ENCODE measurements around the gene LY6G5C. TPM values are rescaled to one million over a fixed set of nuclear protein-coding genes. Genes with fewer than 3 reads are reported as not detected.

LY6G5C gene
- total and polyA plus RNA-seq, 2 experiments from 2014 or later = 2.1 TPM; not detected in 1

DNA sequence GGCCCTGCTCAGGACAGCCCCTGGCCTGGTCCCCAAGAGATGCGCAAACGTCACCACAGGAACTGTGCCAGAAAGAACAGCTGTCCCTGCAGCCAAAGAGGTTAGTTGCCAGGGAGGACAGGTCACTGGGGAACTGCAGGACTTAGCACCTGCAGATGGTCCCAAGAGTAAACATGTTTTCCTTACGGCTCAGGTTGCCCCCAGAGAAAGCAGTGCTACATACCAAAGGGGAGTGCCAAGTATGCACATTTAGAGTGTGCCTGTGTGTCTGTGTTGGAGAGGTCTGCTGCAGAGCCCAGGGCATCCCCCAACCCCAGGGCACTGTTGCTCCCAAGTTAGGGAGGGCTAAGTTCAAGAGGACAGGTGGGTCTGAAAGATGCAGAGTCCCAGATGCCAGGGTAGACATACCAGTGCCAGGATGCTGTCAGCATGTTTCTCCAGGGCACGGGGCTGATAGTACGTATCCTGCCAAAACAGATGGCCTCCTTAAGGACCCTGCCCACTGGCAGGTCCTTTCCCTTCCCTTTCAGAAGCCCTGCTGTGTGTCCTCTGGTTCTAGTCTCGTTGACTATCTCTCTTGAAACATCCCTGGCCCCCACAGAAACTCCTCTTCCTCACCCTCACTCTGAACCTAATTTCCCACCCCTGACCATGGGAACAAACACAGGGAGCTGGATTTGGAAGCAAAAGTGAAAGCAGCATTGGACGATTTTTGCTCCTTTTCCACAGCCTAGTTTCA is 21.0 kb upstream of the LY6G5C start:
- H3K27ac Mint-ChIP-seq = peak overlapping the region; percentile 95
- Histone ChIP-seq H3K4me2 (peak overlapping the region; percentile 86), H2AFZ (peak overlapping the region; percentile 80; the same call in 1 of the 2 replicates), H3K4me3 (peak overlapping the region; percentile 80), H3K79me2 (replicated peaks; ENCODE audit: insufficient read depth) (peaks cover 14% of the 10 kb centered on the region), H4K20me1 (replicated peaks; ENCODE audit: insufficient read depth) (peaks cover 3% of the 10 kb centered on the region; the same call in 1 of the 2 replicates), H3K9me2 (ENCODE audit: insufficient read depth) (no peaks in the 10 kb centered on the region), H3F3A (replicated peaks; ENCODE audit: low read depth) (peaks cover 3% of the 10 kb centered on the region; the same call in 1 of the 2 replicates), H3K4me1 (ENCODE audit: insufficient read depth) (peaks cover 5% of the 10 kb centered on the region; the same call in 1 of the 2 replicates), H3K27ac (ENCODE audit: low read depth) (no peak overlapping the region), H3K36me3 (ENCODE audit: insufficient read depth) (no peaks in the 10 kb centered on the region), H3K27me3 (ENCODE audit: insufficient read depth) (no peaks in the 10 kb centered on the region)
- DNase-seq (ENCODE audit: low spot score) = no peak
- peak overlapping the region; percentile 96 for H3K4me3 Mint-ChIP-seq
- no peaks in the 10 kb centered on the region for H3K9me3 Mint-ChIP-seq
- TF ChIP-seq CREB1 (CRISPR knock-in tag; IDR thresholded peaks at IDR 0.05; ENCODE audit: low read depth) (no peak), POLR2AphosphoS5 (IDR thresholded peaks at IDR 0.05; ENCODE audit: low read depth) (no peak), JUNB (IDR thresholded peaks at IDR 0.05; ENCODE audit: unreplicated experiment) (no peak), EZH2 (IDR thresholded peaks at IDR 0.05; ENCODE audit: low read depth, unreplicated experiment) (no peak), EZH2phosphoT487 (IDR thresholded peaks at IDR 0.05; ENCODE audit: unreplicated experiment) (no peak), NANOG (IDR thresholded peaks at IDR 0.05; ENCODE audit: borderline replicate concordance) (no peak), STAT1 (IDR thresholded peaks at IDR 0.05; ENCODE audit: unreplicated experiment) (no peak), ZNF114 (CRISPR knock-in tag; IDR thresholded peaks at IDR 0.05) (no peak), ZNF331 (CRISPR knock-in tag; IDR thresholded peaks at IDR 0.05; ENCODE audit: low read depth) (no peak)
- TF ChIP-seq, protein P1, sequence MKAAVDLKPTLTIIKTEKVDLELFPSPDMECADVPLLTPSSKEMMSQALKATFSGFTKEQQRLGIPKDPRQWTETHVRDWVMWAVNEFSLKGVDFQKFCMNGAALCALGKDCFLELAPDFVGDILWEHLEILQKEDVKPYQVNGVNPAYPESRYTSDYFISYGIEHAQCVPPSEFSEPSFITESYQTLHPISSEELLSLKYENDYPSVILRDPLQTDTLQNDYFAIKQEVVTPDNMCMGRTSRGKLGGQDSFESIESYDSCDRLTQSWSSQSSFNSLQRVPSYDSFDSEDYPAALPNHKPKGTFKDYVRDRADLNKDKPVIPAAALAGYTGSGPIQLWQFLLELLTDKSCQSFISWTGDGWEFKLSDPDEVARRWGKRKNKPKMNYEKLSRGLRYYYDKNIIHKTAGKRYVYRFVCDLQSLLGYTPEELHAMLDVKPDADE (IDR thresholded peaks at IDR 0.05) = no peak
- TF ChIP-seq, protein P2, sequence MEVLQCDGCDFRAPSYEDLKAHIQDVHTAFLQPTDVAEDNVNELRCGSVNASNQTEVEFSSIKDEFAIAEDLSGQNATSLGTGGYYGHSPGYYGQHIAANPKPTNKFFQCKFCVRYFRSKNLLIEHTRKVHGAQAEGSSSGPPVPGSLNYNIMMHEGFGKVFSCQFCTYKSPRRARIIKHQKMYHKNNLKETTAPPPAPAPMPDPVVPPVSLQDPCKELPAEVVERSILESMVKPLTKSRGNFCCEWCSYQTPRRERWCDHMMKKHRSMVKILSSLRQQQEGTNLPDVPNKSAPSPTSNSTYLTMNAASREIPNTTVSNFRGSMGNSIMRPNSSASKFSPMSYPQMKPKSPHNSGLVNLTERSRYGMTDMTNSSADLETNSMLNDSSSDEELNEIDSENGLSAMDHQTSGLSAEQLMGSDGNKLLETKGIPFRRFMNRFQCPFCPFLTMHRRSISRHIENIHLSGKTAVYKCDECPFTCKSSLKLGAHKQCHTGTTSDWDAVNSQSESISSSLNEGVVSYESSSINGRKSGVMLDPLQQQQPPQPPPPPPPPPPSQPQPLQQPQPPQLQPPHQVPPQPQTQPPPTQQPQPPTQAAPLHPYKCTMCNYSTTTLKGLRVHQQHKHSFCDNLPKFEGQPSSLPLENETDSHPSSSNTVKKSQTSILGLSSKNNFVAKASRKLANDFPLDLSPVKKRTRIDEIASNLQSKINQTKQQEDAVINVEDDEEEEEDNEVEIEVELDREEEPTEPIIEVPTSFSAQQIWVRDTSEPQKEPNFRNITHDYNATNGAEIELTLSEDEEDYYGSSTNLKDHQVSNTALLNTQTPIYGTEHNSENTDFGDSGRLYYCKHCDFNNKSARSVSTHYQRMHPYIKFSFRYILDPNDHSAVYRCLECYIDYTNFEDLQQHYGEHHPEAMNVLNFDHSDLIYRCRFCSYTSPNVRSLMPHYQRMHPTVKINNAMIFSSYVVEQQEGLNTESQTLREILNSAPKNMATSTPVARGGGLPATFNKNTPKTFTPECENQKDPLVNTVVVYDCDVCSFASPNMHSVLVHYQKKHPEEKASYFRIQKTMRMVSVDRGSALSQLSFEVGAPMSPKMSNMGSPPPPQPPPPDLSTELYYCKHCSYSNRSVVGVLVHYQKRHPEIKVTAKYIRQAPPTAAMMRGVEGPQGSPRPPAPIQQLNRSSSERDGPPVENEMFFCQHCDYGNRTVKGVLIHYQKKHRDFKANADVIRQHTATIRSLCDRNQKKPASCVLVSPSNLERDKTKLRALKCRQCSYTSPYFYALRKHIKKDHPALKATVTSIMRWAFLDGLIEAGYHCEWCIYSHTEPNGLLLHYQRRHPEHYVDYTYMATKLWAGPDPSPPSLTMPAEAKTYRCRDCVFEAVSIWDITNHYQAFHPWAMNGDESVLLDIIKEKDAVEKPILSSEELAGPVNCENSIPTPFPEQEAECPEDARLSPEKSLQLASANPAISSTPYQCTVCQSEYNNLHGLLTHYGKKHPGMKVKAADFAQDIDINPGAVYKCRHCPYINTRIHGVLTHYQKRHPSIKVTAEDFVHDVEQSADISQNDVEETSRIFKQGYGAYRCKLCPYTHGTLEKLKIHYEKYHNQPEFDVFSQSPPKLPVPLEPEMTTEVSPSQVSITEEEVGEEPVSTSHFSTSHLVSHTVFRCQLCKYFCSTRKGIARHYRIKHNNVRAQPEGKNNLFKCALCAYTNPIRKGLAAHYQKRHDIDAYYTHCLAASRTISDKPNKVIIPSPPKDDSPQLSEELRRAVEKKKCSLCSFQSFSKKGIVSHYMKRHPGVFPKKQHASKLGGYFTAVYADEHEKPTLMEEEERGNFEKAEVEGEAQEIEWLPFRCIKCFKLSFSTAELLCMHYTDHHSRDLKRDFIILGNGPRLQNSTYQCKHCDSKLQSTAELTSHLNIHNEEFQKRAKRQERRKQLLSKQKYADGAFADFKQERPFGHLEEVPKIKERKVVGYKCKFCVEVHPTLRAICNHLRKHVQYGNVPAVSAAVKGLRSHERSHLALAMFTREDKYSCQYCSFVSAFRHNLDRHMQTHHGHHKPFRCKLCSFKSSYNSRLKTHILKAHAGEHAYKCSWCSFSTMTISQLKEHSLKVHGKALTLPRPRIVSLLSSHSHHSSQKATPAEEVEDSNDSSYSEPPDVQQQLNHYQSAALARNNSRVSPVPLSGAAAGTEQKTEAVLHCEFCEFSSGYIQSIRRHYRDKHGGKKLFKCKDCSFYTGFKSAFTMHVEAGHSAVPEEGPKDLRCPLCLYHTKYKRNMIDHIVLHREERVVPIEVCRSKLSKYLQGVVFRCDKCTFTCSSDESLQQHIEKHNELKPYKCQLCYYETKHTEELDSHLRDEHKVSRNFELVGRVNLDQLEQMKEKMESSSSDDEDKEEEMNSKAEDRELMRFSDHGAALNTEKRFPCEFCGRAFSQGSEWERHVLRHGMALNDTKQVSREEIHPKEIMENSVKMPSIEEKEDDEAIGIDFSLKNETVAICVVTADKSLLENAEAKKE (CRISPR knock-in tag; IDR thresholded peaks at IDR 0.05) = no peak
- TF ChIP-seq, protein P3, sequence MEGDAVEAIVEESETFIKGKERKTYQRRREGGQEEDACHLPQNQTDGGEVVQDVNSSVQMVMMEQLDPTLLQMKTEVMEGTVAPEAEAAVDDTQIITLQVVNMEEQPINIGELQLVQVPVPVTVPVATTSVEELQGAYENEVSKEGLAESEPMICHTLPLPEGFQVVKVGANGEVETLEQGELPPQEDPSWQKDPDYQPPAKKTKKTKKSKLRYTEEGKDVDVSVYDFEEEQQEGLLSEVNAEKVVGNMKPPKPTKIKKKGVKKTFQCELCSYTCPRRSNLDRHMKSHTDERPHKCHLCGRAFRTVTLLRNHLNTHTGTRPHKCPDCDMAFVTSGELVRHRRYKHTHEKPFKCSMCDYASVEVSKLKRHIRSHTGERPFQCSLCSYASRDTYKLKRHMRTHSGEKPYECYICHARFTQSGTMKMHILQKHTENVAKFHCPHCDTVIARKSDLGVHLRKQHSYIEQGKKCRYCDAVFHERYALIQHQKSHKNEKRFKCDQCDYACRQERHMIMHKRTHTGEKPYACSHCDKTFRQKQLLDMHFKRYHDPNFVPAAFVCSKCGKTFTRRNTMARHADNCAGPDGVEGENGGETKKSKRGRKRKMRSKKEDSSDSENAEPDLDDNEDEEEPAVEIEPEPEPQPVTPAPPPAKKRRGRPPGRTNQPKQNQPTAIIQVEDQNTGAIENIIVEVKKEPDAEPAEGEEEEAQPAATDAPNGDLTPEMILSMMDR (conservative IDR thresholded peaks at IDR 0.05; ENCODE audit: low read depth in 2 of 2) = no peak
- TF ChIP-seq, protein P4, sequence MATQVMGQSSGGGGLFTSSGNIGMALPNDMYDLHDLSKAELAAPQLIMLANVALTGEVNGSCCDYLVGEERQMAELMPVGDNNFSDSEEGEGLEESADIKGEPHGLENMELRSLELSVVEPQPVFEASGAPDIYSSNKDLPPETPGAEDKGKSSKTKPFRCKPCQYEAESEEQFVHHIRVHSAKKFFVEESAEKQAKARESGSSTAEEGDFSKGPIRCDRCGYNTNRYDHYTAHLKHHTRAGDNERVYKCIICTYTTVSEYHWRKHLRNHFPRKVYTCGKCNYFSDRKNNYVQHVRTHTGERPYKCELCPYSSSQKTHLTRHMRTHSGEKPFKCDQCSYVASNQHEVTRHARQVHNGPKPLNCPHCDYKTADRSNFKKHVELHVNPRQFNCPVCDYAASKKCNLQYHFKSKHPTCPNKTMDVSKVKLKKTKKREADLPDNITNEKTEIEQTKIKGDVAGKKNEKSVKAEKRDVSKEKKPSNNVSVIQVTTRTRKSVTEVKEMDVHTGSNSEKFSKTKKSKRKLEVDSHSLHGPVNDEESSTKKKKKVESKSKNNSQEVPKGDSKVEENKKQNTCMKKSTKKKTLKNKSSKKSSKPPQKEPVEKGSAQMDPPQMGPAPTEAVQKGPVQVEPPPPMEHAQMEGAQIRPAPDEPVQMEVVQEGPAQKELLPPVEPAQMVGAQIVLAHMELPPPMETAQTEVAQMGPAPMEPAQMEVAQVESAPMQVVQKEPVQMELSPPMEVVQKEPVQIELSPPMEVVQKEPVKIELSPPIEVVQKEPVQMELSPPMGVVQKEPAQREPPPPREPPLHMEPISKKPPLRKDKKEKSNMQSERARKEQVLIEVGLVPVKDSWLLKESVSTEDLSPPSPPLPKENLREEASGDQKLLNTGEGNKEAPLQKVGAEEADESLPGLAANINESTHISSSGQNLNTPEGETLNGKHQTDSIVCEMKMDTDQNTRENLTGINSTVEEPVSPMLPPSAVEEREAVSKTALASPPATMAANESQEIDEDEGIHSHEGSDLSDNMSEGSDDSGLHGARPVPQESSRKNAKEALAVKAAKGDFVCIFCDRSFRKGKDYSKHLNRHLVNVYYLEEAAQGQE (IDR thresholded peaks at IDR 0.05; ENCODE audit: unreplicated experiment) = no peak
- no peak for ATAC-seq
- peaks cover 10% of the 10 kb centered on the region for H3K4me1 Mint-ChIP-seq
- H3K36me3 Mint-ChIP-seq (ENCODE audit: low read depth) = peaks cover 8% of the 10 kb centered on the region; the same call in 2 of the 3 replicates
- peaks cover 6% of the 10 kb centered on the region for H3K27me3 Mint-ChIP-seq (ENCODE audit: insufficient read depth, low read depth, poor library complexity)

All from GM23338 (cell line).